HT-29 (cell line): ENCODE data around the gene AMHR2. TPM values are rescaled to one million over a fixed set of nuclear protein-coding genes. Genes with fewer than 3 reads are reported as not detected.

Experiments used
- DNase-seq: peaks from one replicate; pipeline ENCODE4 v3.0.0-alpha.2; 2015; ENCODE audit warnings: low spot score
- total RNA-seq: library from RNA; depleted of rRNA; stranded (reverse); fragments of >200 nt; shearing (Covaris generic); gene quantifications from 2 replicates; pipeline ENCODE4 v1.2.3, GENCODE V29; 2014; rRNA removed

AMHR2 gene
- total RNA-seq, 1 experiment from 2014 or later, result not detected

- no peak for DNase-seq
Measured at GRCh38 chr12:53479331-53479730, 55.7 kb downstream of the AMHR2 start.

DNA sequence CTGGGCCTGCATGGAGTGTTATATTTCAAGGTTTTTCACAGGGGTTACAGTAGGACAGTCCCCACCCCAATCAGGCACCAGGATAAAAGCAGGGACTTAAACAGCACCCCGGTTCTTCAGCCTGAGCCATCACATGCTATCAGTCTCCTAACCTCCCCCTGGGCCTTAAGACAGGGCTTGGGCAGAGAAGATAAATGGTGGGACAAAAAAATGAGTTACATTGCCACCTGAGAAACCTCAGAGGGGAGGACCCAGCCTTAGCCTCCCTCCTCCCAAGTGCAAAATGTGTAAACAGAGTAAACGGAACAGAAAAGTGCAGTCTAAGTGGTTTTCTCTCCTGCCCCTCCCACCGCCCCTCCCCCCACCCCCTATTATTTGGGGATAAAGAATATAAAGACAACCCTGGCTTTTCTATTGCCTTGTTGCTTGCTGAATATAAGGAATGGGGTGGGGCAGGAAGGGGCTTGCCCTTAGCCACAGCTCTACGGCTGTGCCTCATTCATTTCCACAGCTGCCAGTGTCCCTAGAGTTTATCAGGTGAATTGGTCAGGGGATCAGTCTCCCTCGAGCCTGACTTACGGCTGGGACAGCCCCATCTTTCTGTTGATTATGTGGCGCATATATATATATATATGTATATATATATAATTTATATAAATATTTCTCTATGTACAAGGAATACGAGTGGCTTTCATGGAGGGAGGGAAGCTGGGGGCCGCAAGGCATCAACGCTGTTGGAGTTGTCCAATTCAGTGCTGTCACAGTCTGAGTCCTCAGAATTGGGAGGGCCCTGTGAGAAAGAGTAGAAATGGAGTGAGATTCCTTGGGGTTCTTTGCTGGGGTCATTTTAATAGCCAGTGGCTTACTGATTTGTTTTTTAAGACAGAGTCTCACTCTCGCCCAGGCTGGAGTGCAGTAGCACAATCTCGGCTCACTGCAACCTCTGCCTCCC is 57.1 kb downstream of the AMHR2 start:
- no peak for DNase-seq

Other genes with a start within 250 kb of the AMHR2 start
- 8.1 and 8.8 TPM in 2 replicates for gene ZNF740, start 243.1 kb upstream of the AMHR2 start, total RNA-seq
- gene CSAD, start 242.9 kb upstream of the AMHR2 start, total RNA-seq, result 14.7 and 16.3 TPM in 2 replicates
- gene ITGB7, start 216.6 kb upstream of the AMHR2 start, total RNA-seq, result 8.1 and 11.4 TPM in 2 replicates
- 89.7 and 92.5 TPM in 2 replicates for gene RARG, start 191.6 kb upstream of the AMHR2 start, total RNA-seq
- 28.0 and 31.0 TPM in 2 replicates for gene ESPL1, start 155.6 kb upstream of the AMHR2 start, total RNA-seq
- gene PFDN5, start 128.3 kb upstream of the AMHR2 start, total RNA-seq, result 219 and 260 TPM in 2 replicates
- 92.5 and 106 TPM in 2 replicates for gene MYG1, start 124.2 kb upstream of the AMHR2 start, total RNA-seq
- 68.4 and 70.6 TPM in 2 replicates for gene AAAS, start 102.2 kb upstream of the AMHR2 start, total RNA-seq
- gene SP7, start 87.5 kb upstream of the AMHR2 start, total RNA-seq, result not detected in 2 replicates
- gene SP1, start 43.7 kb upstream of the AMHR2 start, total RNA-seq, result 52.0 and 56.5 TPM in 2 replicates
- gene PRR13, start 17.9 kb downstream of the AMHR2 start, total RNA-seq, result 122 and 134 TPM in 2 replicates
- 127 and 135 TPM in 2 replicates for gene PCBP2, start 28.2 kb downstream of the AMHR2 start, total RNA-seq
- 0.84 and 3.2 TPM in 2 replicates for gene MAP3K12, start 75.6 kb downstream of the AMHR2 start, total RNA-seq
- 68.9 and 89.2 TPM in 2 replicates for gene TARBP2, start 77.4 kb downstream of the AMHR2 start, total RNA-seq
- not detected in 2 replicates for gene NPFF, start 83.6 kb downstream of the AMHR2 start, total RNA-seq
- gene ATF7, start 202.5 kb downstream of the AMHR2 start, total RNA-seq, result 6.9 and 7.5 TPM in 2 replicates